ENCODE results near the gene PEMT. TPM values are rescaled to one million over a fixed set of nuclear protein-coding genes. Genes with fewer than 3 reads are reported as not detected.

The PEMT gene
- total RNA-seq, 1 donor from 2014 or later, result 14.1 TPM

DNA sequence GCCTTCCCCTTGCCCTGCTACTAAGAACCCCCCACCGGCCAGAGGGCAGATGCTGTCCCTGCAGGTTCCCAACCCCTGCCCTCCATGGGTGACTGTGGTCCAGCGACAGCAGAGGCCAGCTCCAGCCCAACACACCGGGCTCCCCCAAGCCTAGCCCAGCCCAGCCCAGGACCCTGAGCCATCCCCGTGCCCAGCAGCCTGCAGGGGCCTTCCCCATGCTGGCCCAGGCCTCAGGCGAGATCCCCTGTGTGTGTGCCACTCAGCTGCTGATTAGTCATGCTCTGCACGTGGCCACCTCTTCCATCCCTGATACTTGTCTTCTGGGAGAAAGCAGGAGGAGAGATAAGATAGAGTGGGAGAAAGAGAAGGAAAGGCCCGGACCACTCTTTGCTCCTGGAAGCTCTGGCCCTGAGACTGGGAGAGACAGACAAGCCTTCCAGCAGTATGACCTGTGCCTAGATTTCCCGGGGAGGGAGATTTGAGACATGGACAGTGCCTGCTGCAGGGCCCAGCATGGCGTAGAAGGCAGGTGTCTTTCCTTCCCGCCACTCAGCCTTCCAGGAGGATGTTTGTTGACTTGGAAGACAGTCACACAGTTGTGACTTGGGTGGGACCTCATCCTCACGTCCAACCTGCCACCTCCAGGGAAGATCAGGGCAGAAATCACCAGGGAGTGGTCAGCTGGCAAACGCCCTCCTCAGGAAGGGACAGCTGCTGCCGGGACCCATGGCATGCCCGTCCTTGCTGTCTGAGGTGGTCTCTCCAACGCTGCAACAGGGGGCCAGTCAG lies 54.0 kb downstream of the PEMT start:
- intact Hi-C loops (cut with micrococcal nuclease), result no loop called here

DNA sequence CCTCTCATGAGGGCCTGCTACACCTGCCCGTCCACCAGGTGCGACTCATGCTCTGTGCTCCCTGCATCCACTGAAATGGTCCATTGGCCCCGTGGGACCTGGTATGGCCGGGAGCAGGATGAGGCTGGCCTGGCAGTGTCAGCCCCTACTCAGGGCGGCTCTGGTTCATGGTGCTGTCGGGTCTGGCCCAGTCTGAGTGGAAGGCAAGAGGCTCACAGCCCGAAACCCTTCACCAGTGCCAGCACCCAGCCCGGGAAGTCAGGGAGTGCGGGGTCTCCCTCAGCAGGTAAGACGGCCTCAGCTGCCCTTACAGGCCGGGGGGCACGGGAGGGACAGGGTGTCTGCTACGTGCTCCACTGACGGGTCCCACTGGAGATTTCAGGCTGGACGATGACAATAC lies 54.8 kb downstream of the PEMT start:
- intact Hi-C loops (cut with micrococcal nuclease), result no loop called here

DNA sequence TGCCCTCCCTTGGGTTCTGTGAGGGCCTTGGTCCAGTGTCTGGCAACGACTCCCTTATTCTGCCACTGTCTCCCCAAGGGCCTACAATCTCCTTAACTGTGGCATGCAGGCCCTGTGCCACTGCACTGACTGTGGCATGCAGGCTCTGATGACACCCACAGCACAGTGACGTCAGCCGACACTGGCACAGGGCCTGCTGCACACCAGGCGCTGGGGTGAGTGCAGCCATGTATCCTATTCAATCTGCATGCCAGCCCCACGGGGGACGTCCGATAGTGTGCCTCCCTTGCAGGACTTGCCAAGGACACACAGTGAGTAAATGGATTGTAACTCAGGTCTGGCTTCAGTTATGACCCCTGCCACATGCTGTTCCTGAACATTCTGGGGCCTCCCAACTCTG lies 55.6 kb downstream of the PEMT start:
- intact Hi-C loops (cut with micrococcal nuclease), result no loop called here

DNA sequence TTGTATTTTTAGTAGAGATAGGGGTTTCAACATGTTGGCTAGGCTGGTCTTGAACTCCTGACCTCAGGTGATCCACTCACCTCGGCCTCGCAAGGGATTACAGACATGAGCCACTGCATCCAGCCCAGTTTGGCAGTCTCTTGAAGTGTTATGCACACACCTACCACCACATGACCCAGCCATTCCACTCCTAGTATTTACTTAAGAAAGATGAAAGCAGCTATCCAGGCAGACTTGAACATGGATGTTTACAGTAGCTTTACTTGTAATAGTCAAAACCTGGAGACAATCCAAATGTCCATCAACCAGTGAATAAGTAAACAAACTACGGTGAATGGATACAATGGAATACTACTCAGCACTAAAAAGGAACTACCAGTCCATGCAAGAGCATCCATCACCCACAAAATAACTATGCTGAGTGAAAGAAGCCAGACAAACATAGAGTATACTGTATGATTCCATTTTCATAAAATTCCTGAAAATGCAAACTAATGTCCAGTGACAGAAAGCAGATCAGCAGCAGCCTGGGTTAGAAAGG lies 57.5 kb downstream of the PEMT start:
- intact Hi-C loops (cut with micrococcal nuclease), result no loop called here

DNA sequence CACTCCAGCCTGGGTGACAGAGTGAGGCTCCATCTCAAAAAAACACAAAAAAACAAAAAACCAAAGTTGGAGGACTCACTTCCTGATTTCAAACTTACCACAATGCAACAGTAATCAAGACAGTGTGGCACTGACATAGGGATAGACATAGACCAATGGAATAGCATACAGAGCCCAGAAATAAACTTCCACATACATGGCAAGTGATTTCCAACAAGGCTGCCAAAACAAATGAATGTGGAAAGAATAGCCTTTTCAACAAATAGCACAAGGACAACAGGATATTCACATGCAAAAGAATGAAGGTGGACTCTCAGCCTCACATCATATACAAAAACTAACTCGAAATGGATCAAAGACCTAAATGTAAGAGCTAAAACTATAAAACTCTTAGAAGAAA lies 58.5 kb downstream of the PEMT start:
- intact Hi-C loops (cut with micrococcal nuclease), result no loop called here

DNA sequence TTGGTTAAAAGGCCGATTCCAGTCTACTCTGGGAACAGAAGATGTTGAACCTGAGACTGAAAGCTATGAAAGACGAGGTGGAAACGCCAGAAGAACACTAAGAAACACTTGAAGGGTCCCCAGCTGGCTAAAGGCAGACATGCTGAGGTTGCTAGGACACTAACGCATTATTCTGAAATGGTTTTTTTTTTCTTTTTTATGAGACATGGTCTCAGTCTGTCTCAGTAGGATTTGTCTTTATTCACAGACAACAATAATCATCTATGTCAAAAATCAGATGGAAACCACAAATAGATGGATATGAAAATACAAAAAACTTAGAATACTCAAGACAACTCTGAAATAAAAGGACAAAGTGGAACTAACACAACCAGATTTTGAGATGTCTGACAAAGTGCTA lies 60.4 kb downstream of the PEMT start:
- intact Hi-C loops (cut with micrococcal nuclease), result no loop called here

DNA sequence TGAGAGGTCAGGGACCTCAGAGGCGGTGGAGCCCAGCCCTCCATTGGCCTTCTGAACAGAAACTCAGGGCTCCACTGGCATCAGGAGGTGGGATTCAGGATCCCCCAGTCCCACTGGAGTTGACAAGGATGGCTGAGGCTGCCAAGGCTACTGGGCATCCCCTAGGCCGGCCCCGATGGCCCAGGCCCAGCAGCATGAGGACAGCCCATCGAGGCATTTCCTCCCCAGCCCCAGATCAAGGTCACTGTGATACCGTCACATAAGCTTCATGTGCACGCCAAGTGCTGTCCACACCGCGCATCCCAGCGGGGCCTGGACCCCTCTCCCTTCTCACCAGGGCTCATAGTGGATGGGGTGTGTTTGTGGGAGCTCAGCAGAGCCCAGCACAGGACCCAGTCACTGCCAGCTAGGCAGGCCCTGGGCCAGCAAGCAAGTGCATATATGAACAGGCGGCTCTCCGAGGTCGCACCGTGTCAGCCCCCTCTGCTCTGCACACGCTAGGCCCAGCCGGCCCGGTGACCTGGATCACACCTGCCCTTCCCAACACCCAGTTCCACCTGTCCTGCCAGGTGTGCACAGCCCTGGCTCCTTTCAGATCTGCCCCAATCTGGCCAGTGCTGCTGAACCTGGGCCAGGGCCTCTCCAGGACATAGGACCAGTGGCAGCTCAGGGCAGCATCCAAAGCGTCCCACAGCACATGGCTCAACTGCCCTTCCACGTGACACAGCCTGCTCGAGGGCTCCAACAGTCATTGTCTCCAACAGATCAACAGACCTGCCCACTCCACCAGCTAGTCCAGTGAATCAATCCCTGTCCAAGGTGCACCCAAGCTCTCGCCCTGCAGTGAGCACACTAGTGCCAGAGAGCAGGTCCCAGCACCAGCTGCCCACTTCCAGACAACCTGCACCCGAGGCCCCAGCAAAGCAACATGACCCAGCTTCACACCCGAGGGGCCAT lies 62.5 kb downstream of the PEMT start:
- intact Hi-C loops (cut with micrococcal nuclease), result no loop called here

DNA sequence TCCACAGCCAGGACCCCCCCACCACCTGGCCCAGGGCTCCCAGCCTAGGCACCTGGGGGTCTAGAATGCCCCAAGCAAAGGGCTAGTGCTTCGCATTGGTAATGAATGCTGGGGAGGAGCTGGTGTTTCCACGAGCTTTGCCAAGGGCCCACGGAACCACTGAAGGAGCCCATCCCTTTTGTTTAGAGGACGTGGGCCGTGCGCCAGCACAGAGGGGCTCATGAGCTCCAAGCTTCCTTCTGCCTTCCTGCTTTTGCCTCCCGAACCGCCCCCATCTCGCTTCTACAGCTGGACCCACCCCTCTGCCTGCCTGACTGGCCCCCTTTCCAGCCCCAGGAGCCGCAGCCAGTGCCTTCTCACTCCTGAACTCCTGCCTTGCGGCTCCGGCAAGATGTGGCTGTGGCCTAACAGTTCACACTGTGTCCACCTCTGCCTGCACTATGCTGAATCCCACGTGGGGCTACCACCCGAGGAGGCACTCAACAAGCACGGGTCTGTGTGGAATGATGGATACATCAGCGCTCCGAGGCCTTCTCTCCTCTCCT lies 63.5 kb downstream of the PEMT start:
- intact Hi-C loops (cut with micrococcal nuclease), result no loop called here

DNA sequence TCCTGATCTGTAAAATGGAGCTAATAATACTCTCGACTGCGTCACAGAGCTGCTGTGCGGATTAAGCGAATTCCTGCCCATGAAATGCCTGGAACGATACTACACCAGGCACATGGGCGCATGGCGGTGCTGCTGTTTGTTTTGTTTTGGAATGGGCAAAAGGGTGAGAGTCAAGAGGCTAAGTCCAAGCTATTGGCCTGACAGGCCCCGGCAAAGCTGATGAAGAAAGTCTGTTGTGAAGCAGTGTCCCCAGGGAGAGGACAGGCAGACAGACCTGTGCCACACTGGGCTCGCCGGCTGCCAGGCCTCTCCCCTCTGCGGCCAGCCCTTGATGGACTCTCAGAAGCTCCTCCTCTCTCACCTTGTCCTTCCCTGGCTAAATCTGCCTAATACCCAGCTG lies 64.0 kb downstream of the PEMT start:
- intact Hi-C loops (cut with micrococcal nuclease), result no loop called here

DNA sequence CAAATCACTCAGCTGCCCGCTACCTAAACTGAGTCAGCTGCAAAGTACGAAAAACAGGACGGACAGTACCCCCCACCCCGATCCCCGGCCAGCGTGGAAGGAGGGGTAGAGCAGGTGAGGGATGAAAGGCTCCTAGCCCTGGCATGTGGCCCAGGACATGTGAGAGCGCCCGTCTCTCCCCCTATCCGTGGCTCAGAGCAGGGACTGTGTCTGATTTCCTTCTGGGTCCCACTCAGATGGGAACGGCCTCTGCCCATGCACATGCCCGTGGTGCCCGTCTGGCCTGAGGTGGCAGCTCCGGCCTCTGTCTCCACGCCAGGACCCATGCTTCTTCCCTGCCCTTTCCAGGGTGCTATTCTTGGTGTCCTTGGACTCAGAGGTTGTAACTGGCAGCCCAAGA lies 65.1 kb downstream of the PEMT start:
- intact Hi-C loops (cut with micrococcal nuclease), result no loop called here

DNA sequence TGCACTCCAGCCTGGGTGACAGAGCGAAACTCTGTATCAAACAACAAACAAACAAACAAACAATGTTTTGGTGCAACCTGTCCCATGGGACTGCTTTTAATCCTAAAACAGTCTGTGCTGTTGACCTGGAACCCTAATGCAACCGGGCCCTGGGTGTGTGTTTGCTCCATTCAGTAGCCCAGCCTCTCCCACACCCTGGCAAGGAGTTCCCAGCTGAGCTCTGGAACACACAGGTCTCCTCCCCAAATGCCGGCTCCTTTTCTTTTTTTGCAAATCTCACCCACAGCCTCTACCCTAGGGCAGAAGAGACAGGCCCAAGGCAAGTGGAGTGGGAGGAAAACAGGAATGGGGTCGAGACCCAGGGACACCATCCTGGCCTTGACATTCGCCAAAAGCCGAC lies 65.6 kb downstream of the PEMT start:
- intact Hi-C loops (cut with micrococcal nuclease), result no loop called here

DNA sequence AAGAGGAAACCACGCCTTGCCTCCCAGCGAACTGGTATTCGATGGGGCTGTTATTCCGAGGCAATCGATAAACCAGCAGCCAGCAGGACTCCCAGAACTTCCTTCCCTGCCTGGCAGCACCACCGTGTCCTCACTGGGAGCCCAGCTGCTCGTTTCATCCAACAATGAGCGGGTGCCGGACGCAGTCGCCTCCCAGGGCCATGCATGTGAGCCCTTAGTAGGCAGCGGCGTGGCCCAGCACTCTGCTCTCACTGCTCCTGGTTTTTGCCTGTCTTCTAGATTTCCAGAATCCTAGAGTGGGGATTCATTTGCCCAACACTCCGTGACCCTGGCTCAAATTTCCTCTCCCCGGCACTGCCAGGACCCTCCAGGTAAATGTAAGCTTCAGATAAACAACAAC lies 66.2 kb downstream of the PEMT start:
- intact Hi-C loops (cut with micrococcal nuclease), result no loop called here

DNA sequence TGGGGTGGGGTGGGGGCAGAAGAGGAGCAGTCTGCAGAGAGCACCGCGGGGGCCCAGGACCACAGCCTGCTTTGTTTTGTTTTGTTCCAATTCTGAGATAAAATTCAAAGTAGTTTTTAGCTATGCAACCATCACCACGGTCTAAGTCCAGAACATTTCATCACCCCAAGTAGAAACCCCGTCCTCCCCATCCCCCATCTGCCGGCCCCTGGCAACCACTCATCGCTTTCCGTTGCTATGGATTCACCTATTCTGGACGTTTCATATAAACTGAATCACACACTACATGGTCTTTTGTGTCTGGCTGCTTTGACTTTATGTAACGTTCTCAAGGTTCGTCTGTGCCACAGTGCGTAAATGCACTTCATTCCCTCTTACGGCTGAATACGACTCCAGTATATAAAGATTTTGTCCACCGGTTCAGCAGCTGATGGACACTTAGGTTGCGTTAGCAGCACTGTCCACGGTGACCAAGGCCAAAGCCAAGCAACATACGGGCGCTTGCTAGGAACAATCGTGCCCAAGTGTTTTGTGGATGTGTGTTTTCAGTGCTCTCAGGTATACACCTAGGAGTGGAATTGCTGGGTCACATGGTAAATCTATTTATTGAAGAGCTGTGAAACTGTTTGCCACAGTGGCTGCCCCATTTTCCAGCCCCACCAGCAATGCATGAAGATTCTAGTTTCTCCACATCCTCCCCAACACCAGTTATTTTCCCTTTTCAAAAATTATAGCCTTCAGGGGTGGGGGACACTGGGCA lies 67.6 kb downstream of the PEMT start:
- intact Hi-C loops (cut with micrococcal nuclease), result no loop called here

DNA sequence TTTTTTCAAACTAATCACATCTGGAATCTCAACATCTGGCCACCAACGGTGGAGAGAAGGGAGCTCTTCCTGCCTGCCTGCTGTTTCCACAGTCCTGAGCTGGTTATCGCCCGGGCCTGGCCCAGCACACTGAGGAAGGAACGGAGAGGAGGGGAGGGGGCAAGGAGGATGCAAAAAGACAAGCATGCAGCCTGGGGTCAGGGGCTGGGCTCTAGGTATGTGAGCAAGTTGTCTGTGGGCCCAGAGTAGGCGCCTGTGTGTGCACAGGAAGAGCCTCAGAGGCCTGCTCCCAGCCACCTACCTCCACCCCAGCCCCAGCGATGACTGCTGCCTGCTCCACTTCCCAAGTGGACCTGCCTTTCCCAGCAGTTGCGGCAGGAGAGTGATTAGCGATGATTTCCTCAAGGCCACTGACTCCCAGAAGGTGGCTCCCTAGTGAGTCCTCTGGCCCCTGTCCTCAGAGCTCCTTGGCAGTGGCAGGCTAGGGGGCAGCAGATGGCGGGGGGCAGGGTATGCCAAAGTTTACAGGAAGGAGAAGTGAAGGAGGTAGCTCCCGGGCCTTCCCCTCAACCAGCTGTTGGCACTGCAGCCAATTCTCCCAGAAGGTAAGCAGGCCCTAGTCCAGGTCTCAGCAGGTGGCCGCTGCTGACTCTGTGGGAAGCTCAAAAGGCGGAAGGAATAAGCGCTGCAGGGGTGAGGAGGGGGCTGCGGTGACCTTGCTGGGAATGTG lies 68.3 kb downstream of the PEMT start:
- intact Hi-C loops (cut with micrococcal nuclease), result no loop called here

DNA sequence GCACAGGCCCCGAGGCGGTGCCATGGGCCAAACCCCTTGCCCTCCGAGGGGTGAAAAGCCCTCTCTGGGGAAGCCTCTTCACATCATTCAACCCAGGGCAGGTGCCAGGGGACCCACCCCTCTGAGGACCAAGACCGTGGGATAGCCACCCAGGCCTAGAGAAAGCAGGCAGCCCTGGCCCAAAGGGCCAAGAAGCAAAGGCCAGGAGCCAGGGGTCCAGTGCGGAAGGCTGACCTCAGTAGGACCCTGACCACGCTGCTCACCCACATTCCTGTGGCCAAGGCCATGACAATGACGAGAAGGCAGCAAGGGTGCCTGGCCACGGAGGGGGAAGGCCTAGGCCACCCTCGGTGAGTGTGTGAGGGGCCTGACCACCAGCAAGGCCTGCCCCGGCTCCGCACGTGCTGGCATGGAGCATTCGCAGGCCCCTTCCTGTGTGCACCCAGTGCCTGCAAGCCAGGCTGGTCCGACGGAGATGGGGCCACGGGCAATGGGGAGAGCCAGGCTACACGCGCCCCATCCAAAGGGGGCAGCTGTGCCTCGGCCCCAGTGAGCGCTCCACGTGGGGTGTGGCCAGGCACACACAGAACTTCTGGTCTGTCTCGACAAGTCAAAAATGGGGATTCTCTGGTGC lies 70.8 kb downstream of the PEMT start:
- intact Hi-C loops (cut with micrococcal nuclease), result no loop called here

DNA sequence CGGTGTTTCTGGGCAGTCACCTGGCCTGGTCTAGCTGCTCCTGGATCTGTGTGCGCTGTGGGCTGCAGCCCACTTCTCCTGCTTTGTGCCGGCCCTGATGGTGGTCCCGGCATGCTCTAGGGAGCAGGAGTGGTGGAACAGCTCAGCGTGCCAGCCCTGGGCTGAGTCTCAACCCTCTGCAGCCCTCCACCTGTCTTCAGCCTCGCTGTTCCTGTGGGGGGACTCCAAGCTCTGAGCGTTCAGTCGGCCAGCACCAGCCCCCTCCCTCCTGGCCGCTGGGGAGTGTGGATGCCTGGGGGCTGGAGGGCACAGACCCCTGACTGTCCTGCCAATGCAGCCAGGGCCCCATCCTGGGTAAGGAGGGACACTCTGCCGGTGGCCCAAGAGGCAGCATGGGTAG lies 71.6 kb downstream of the PEMT start:
- intact Hi-C loops (cut with micrococcal nuclease), result no loop called here

DNA sequence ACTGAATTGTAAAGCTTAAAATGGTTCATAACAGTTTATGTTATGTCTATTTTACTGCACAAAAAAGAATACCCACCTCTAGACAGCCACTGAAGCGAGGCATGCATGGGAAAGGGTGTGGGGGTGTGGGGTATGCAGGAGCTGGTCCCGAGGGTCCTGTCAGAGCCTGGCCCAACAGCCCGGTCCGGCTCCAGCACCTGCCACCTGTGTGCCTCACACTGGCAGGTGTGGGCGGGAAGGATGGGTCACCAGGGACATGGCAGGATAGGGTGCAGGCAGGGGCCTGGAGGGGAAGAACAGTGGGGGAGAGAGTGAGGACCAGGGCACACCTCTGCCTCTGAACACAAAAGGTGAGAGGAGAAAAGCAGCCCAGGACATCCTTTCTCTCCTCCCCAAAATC lies 72.6 kb downstream of the PEMT start:
- intact Hi-C loops (cut with micrococcal nuclease), result no loop called here

DNA sequence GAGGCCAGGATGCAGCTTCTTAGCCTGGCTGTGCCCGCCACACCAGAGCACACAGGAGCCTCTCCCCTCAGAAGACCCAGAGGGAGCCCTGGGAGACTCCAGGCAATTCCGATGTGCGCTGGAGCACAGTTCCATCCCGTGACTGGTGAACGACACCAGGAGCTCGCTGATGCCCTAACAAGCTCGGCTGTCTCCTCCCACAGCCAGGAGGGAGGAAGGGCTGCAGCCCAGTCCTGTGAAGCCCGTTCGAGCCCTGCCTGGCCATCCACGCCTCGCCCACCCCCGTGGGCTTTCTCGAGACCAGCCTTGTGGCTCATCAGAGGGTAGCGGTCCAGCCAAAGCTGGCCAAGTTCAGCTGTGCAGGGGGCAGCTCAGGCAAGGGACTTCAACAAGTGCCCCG lies 73.5 kb downstream of the PEMT start:
- intact Hi-C loops (cut with micrococcal nuclease), result no loop called here

DNA sequence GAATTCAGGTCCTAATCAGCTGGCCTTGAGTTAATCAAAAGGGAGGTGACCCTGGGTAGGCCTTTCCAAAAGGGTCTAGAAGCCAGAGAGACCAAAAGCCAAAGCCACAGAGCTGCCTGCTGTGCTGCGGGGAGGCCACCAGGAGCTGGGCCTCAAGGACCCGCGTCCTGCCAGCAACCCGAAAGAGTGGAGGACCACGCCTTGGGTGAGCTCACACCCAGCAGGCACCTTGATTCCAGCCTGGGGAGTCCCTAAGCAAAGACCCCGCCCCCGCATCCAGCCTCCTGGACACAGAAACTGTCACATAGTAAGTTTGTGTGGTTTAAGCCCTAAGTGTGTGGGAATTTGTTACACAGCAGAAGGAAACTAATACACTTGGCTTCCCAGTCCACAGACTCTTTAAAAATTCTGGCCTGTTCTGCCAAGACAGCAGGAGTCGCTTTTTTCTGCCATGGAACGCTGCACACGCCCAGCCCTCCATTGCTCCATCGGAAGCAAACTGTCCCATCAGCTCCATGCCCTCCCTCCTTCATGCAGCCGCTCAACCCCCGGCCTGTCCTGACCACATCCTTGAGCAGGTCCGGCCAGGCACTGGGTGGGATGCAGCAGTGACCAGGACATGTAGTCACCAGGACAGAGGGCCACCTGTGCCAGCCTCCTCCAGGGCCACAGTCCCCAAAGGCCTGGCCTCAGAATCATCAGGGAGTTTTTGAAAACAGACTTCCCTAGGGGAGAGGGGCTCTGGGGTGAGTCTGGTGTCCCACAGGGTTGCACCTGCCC lies 74.4 kb downstream of the PEMT start:
- intact Hi-C loops (cut with micrococcal nuclease), result no loop called here
